Heart left ventricle (tissue), 16 donors: ENCODE measurements around the gene RPS6KA5. TPM values are rescaled to one million over a fixed set of nuclear protein-coding genes. Genes with fewer than 3 reads are reported as not detected.

Experiments
- ATAC-seq, 4 donors: fragments of 200-7000 bp; cut with Tn5 transposase; one replicate each; pipeline ENCODE4 v1.9.1; 2020 to 2022; ENCODE audit warnings: moderate library complexity in 4 of 4, mild to moderate bottlenecking in 3 of 4, moderate number of reproducible peaks in 1 of 4
- DNase-seq, 5 donors: peaks; one replicate each; pipeline ENCODE4 v3.0.0-alpha.2; 2020
- H3K27ac ChIP-seq, 12 donors: fragments of 200-600 bp; sonication (generic) in 4 of 12; one replicate each; pipeline versions ENCODE4 v1.5.0 to v1.8.0; 2016 to 2022; ENCODE audit warnings: mild to moderate bottlenecking in 2 of 12
- H3K27me3 ChIP-seq, 9 donors: fragments of 200-600 bp; sonication (generic) in 2 of 9; one replicate each; pipeline versions ENCODE4 v1.5.1 to v1.8.0; 2016 to 2022; ENCODE audit warnings: mild to moderate bottlenecking in 3 of 9
- H3K36me3 ChIP-seq, 9 donors: fragments of 200-600 bp; sonication (generic) in 2 of 9; one replicate each; pipeline versions ENCODE4 v1.5.0 to v1.8.0; 2018 to 2022; ENCODE audit warnings: mild to moderate bottlenecking in 2 of 9
- H3K4me1 ChIP-seq, 12 donors: fragments of 200-600 bp; sonication (generic) in 4 of 12; one replicate each; pipeline versions ENCODE4 v1.5.0 to v1.8.0; 2016 to 2022; ENCODE audit warnings: mild to moderate bottlenecking in 3 of 12
- H3K4me3 ChIP-seq, 12 donors: fragments of 200-600 bp; sonication (generic) in 4 of 12; one replicate each; pipeline versions ENCODE4 v1.5.0 to v1.8.0; 2017 to 2022; ENCODE audit warnings: mild to moderate bottlenecking in 9 of 12, moderate library complexity in 4 of 12
- H3K9me3 ChIP-seq, 12 donors: fragments of 200-600 bp; sonication (generic) in 4 of 12; one replicate each; pipeline versions ENCODE4 v1.5.0 to v1.8.0; 2016 to 2022; ENCODE audit warnings: mild to moderate bottlenecking in 1 of 12
- CTCF ChIP-seq, 12 donors: fragments of 200-600 bp; sonication (generic) in 4 of 12; IDR thresholded peaks; one replicate each; pipeline versions ENCODE4 v1.5.0 to v1.8.0; 2018 to 2022; ENCODE audit warnings: antibody characterized with exemption in 12 of 12, mild to moderate bottlenecking in 5 of 12
- POLR2A ChIP-seq, 2 donors: fragments of 450-650 bp; IDR thresholded peaks; one replicate each; pipeline ENCODE4 v1.6.1; 2017; ENCODE audit warnings: antibody characterized with exemption in 2 of 2, mild to moderate bottlenecking in 2 of 2, moderate library complexity in 2 of 2
- WGBS, 4 donors: extraction: QIAGEN DNeasy Blood & Tissue Kit in 2 of 4; methylation state at CpG; one replicate each; pipeline versions ENCODE4 v1.1.5 to v1.1.7; 2013 to 2018; 5-methylcytosine and 5-hydroxymethylcytosine counted together
- intact Hi-C, 10 donors: fragments of 100-400 bp; cut with DNase I; formaldehyde crosslinking; loops; one replicate each; pipeline versions ENCODE4 v1.11.1 to v1.14.2; 2022
- polyA plus RNA-seq, 2 donors: library from polyadenylated mRNA; stranded (reverse); fragments of 200-250 nt; gene quantifications; one replicate each; pipeline ENCODE4 v1.2.3, GENCODE V29; 2013
- total RNA-seq, 9 donors: library from RNA; depleted of rRNA in 2 of 9; stranded (reverse); fragments of >200 nt in 2 of 9; fragmentation: NEBNext Ultra II Directional in 3 of 9; extraction: Animal tissue kit (Norgen Biotek cat#: 25700) in 3 of 9; gene quantifications; one replicate each; pipeline versions ENCODE4 v1.1.0 to v1.2.4, GENCODE V29; 2016 to 2023
- donor health status: ischemic (EF 13 %, LVEDD 7.1; RV severe dilation, severe dysfunction).
- donor health status: healthy with polysubstance abuse.
- donor health status: DM: no; HTN: yes; CAD: no.
- donor health status: DM: no; HTN: no; CAD: no.
- donor health status: ischemic (EF 25% LVEDD 6.9; RV normal size, moderate dysfunction).
- donor health status: ischemic (EF 25% LVEDD 5.7; RV mildly dilated, moderate dysfunction).
- donor health status: healthy.
- donor health status: DM: yes; HTN: yes; CAD: no.
- donor health status: ischemic (EF 35%, LVEDD 5.7; RV mildly dilated, moderate dysfunction).
- donor health status: nonischemic (EF 11% LVEDD 7.7; RV severe dilation, severe dysfunction).
- donor health status: DM: yes; HTN: yes; CAD: no.
- donor health status: PGD.
- donor health status: ischemic (EF 29% LVEDD 5.4; RV normal size, mild dysfunction).
- donor health status: nonischemic (EF 23%, LVEDD 6.1; RV moderate dilation, normal function).

RPS6KA5 gene
- total and polyA plus RNA-seq, 11 donors: 0.72 to 13.3 (median 8.5) TPM

- Histone ChIP-seq H3K4me1 (peaks cover 0 to 24% (median 14%) of the 10 kb centered on the region in 12 donors), H3K36me3 (no peaks in the 10 kb centered on the region), H3K27me3 (no peaks in the 10 kb centered on the region), H3K9me3 (no peaks in the 10 kb centered on the region), H3K27ac (no peak overlapping the region), H3K4me3 (no peak overlapping the region)
- DNase-seq (no peak), ATAC-seq (no peak)
- WGBS, 4 donors: 90 to 95% (median 92%) methylated on average over 10 of the region's 10 CpGs
- intact Hi-C loops: no loop called here
- no peak for TF ChIP-seq POLR2A (IDR thresholded peaks at IDR 0.05)
- no peak for TF ChIP-seq CTCF (IDR thresholded peaks at IDR 0.05)
Measured at GRCh38 chr14:90831821-90832220, 228.6 kb downstream of the RPS6KA5 start.

GRCh38 chr14:90830931-90831701, 229.3 kb downstream of the RPS6KA5 start:
- DNase-seq: no peak
- ATAC-seq: no peak
- intact Hi-C loops: no loop called here
- no peak overlapping the region for H3K4me3 ChIP-seq
- no peaks in the 10 kb centered on the region for H3K9me3 ChIP-seq
- H3K4me1 ChIP-seq: peaks cover 0 to 19% (median 14%) of the 10 kb centered on the region in 12 donors
- no peak overlapping the region for H3K27ac ChIP-seq
- 91 to 94% (median 93%) methylated on average over 22 to 26 of the region's 26 CpGs for WGBS, 4 donors
- TF ChIP-seq POLR2A (IDR thresholded peaks at IDR 0.05) (no peak), CTCF (IDR thresholded peaks at IDR 0.05) (no peak)
- H3K27me3 ChIP-seq: no peaks in the 10 kb centered on the region
- H3K36me3 ChIP-seq: no peaks in the 10 kb centered on the region

GRCh38 chr14:90829677-90830076, 230.8 kb downstream of the RPS6KA5 start:
- ATAC-seq (no peak), DNase-seq (peak in 2 of 5 donors; percentile 15 to 32)
- H3K36me3 ChIP-seq: no peaks in the 10 kb centered on the region
- no peak overlapping the region for H3K4me3 ChIP-seq
- TF ChIP-seq CTCF (IDR thresholded peaks at IDR 0.05) (no peak), POLR2A (IDR thresholded peaks at IDR 0.05) (no peak)
- peaks cover 0 to 17% (median 14%) of the 10 kb centered on the region in 12 donors for H3K4me1 ChIP-seq
- intact Hi-C loops: no loop called here
- no peaks in the 10 kb centered on the region for H3K27me3 ChIP-seq
- WGBS, 4 donors: 97 to 98% (median 98%) methylated on average over 4 of the region's 4 CpGs
- peaks cover 0 to 3% (median 0%) of the 10 kb centered on the region in 12 donors for H3K9me3 ChIP-seq
- H3K27ac ChIP-seq: peak overlapping the region in 4 of 12 donors; percentile 77 to 95 (median 83)

GRCh38 chr14:90828642-90829487, 231.6 kb downstream of the RPS6KA5 start:
- DNase-seq: peak in 2 of 5 donors; percentile 29 to 47
- peaks cover 0 to 11% (median 1%) of the 10 kb centered on the region in 12 donors for H3K9me3 ChIP-seq
- H3K27me3 ChIP-seq: no peaks in the 10 kb centered on the region
- 68 to 77% (median 72%) methylated on average over 17 of the region's 17 CpGs for WGBS, 4 donors
- TF ChIP-seq POLR2A (IDR thresholded peaks at IDR 0.05): no peak
- TF ChIP-seq CTCF (IDR thresholded peaks at IDR 0.05): no peak
- H3K27ac ChIP-seq: peak overlapping the region; percentile 1 to 95 (median 77)
- no peaks in the 10 kb centered on the region for H3K36me3 ChIP-seq
- peak; percentile 45 to 71 (median 54) for ATAC-seq
- H3K4me1 ChIP-seq: peaks cover 0 to 17% (median 14%) of the 10 kb centered on the region in 12 donors
- H3K4me3 ChIP-seq: peak overlapping the region in 11 of 12 donors; percentile 3 to 57 (median 47)
- intact Hi-C loops: no loop called here
